DOHH2 (cell line): ENCODE data around the gene LTB.

Experiments used
- H3F3A ChIP-seq: fragments of 200-600 bp; sonication (generic), shearing (Covaris generic); 2 replicates; pipeline ENCODE4 v1.6.0; 2016; ENCODE audit warnings: antibody characterized with exemption, mild to moderate bottlenecking; ENCODE audit not compliant: control insufficient read depth, insufficient read depth
- H3K27ac ChIP-seq: fragments of 200-600 bp; sonication (generic); 2 replicates; pipeline ENCODE4 v1.5.1; 2014; ENCODE audit warnings: low read depth, mild to moderate bottlenecking, low read length, moderate library complexity
- H3K27me3 ChIP-seq: fragments of 200-600 bp; sonication (generic); 2 replicates; pipeline ENCODE4 v1.6.1; 2014; ENCODE audit warnings: mild to moderate bottlenecking, low read length, mixed read lengths; ENCODE audit not compliant: control insufficient read depth
- H3K36me3 ChIP-seq: fragments of 200-600 bp; sonication (generic); 2 replicates; pipeline ENCODE4 v1.6.1; 2014; ENCODE audit warnings: mild to moderate bottlenecking, low read length, moderate library complexity, mixed read lengths; ENCODE audit not compliant: control insufficient read depth
- H3K4me1 ChIP-seq: fragments of 200-600 bp; sonication (generic); 2 replicates; pipeline ENCODE4 v1.6.1; 2014; ENCODE audit warnings: mild to moderate bottlenecking, low read length, mixed read lengths; ENCODE audit not compliant: control insufficient read depth
- H3K4me2 ChIP-seq: fragments of 200-600 bp; sonication (generic); 2 replicates; pipeline ENCODE4 v1.6.0; 2014; ENCODE audit warnings: mild to moderate bottlenecking, low read length, moderate library complexity
- H3K4me3 ChIP-seq: fragments of 200-600 bp; sonication (generic); 2 replicates; pipeline ENCODE4 v1.5.1; 2014; ENCODE audit warnings: mild to moderate bottlenecking, low read length, mixed read lengths
- H3K79me2 ChIP-seq: fragments of 200-600 bp; sonication (generic); 2 replicates; pipeline ENCODE4 v1.6.1; 2014; ENCODE audit warnings: mild to moderate bottlenecking, low read length, mixed read lengths; ENCODE audit not compliant: control insufficient read depth
- H3K9me2 ChIP-seq: fragments of 200-600 bp; sonication (generic); replicated peaks from 2 replicates; pipeline ENCODE4 v1.6.1; 2014; ENCODE audit warnings: mild to moderate bottlenecking, low read length, mixed read lengths; ENCODE audit not compliant: control insufficient read depth
- H3K9me3 ChIP-seq: fragments of 200-600 bp; sonication (generic); 2 replicates; pipeline ENCODE4 v1.6.1; 2014; ENCODE audit warnings: antibody characterized with exemption, low read length, mixed read lengths; ENCODE audit not compliant: control insufficient read depth, insufficient read depth
- H4K20me1 ChIP-seq: fragments of 200-600 bp; sonication (generic); 2 replicates; pipeline ENCODE4 v1.6.0; 2014; ENCODE audit warnings: low read depth, mild to moderate bottlenecking, antibody characterized with exemption, low read length, moderate library complexity; ENCODE audit not compliant: control insufficient read depth, insufficient read depth
- EZH2phosphoT487 ChIP-seq: fragments of 200-600 bp; sonication (generic); IDR thresholded peaks from 2 replicates; pipeline ENCODE4 v1.6.1; 2017; ENCODE audit warnings: borderline replicate concordance, mild to moderate bottlenecking, antibody characterized with exemption, low read length, moderate library complexity, mixed read lengths
- TF ChIP-seq, protein P1 (sequence below): fragments of 200-600 bp; sonication (generic); IDR thresholded peaks from one replicate; pipeline ENCODE4 v1.5.1; 2014; ENCODE audit warnings: antibody characterized with exemption, mild to moderate bottlenecking, low read depth, low read length; ENCODE audit not compliant: poor library complexity, severe bottlenecking

LTB gene

DNA sequence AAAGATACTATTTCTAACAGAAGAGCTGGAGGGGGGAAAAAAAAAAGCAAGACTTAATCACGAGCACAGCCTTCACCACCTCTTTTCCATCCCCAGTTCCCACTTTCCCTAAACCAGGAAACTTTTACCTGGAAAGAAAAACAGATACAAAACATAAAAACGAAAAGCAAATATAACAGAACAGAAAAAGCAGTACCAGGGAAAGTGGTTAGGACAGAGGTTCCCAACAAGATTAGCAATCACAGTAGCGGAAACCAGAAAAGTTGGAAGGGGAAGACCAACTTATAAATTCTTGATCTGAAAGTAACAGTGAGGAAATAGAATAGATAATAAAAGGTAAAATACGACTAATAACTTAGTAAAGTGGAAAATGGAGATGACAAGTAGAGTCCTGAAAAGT lies 41.6 kb downstream of the LTB start:
- peaks cover 81% of the 10 kb centered on the region for H3K79me2 ChIP-seq
- peak overlapping the region; percentile 70 for H3K4me2 ChIP-seq
- H3K9me3 ChIP-seq = no peaks in the 10 kb centered on the region
- peaks cover 47% of the 10 kb centered on the region for H3K4me1 ChIP-seq
- peak overlapping the region; percentile 98 for H3K4me3 ChIP-seq
- H3F3A ChIP-seq = peaks cover 29% of the 10 kb centered on the region
- H3K27ac ChIP-seq = peak overlapping the region; percentile 88; the same call in 1 of the 2 replicates
- no peaks in the 10 kb centered on the region for H3K9me2 ChIP-seq
- peaks cover 38% of the 10 kb centered on the region for H4K20me1 ChIP-seq
- H3K36me3 ChIP-seq = peaks cover 73% of the 10 kb centered on the region
- H3K27me3 ChIP-seq = no peaks in the 10 kb centered on the region
- TF ChIP-seq, protein P1, sequence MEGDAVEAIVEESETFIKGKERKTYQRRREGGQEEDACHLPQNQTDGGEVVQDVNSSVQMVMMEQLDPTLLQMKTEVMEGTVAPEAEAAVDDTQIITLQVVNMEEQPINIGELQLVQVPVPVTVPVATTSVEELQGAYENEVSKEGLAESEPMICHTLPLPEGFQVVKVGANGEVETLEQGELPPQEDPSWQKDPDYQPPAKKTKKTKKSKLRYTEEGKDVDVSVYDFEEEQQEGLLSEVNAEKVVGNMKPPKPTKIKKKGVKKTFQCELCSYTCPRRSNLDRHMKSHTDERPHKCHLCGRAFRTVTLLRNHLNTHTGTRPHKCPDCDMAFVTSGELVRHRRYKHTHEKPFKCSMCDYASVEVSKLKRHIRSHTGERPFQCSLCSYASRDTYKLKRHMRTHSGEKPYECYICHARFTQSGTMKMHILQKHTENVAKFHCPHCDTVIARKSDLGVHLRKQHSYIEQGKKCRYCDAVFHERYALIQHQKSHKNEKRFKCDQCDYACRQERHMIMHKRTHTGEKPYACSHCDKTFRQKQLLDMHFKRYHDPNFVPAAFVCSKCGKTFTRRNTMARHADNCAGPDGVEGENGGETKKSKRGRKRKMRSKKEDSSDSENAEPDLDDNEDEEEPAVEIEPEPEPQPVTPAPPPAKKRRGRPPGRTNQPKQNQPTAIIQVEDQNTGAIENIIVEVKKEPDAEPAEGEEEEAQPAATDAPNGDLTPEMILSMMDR = no peak
- no peak for TF ChIP-seq EZH2phosphoT487

DNA sequence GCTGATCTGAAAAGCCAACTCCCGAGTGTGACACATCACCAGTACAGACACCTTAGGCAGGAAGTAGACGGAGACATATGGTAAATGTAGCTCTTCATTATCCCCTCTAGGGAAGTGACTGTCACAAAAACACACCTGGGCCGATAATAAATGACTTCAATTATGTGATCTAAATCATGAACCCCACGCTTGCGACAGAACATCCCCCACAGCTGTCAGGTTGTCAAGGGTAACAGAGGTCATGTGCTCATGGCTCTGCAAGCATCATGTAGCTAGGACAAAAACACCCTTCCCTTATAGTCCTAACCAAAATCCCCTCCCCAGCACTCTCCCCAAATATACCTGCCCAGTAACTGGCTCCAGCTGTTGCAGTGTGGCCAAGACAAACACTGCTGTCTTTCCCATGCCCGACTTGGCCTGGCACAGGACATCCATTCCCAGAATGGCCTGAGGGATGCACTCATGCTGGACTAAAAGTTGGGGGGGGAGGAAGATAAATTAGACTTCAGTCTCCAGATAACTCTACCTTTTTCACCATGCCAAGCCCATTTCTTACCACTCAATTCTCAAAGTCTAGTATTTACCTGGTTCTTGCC lies 43.3 kb downstream of the LTB start:
- Histone ChIP-seq H3K4me2 (peak overlapping the region; percentile 70), H3K9me3 (no peaks in the 10 kb centered on the region), H3K36me3 (peaks cover 90% of the 10 kb centered on the region), H3K4me3 (peak overlapping the region; percentile 98), H4K20me1 (peaks cover 47% of the 10 kb centered on the region), H3K27me3 (no peaks in the 10 kb centered on the region), H3F3A (peaks cover 24% of the 10 kb centered on the region), H3K79me2 (peaks cover 97% of the 10 kb centered on the region), H3K27ac (no peak overlapping the region), H3K4me1 (peaks cover 39% of the 10 kb centered on the region), H3K9me2 (no peaks in the 10 kb centered on the region)
- TF ChIP-seq EZH2phosphoT487 = no peak
- TF ChIP-seq, protein P1 = no peak

DNA sequence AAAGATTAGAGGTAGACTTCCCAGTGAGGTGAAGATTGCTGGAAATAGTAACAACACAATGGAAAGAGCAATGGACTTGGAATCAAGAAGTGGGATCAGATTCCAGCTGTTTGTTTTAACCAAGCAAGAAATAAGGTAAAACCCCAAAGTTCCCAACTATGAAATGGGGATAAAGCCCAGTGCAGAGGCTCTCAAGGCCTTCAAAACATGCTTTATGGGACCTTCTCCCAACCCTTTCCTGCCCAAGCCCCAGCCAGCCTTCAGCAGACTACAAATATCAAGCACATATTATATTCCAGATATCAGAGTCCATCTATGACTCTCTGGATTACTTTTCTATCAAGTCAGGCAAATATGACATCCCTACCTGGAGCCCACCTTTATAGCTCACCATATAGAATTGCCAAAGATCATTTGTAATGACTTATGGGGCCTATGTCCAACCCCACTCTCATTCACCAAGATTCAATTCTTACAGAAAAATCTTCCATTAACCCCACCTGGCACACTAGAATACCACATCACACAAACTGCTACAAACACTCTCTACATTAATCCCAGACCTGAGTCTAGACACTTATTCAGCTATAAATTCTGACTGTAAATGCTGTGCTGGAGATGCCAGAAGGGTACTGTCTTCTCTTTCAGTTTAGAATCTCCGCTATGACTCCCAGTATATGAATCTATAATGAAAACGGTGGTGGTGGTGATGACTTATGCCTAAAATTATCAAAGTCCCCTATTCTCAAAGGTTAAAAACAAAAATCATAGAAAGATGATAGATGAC lies 46.5 kb downstream of the LTB start:
- Histone ChIP-seq H3K79me2 (peaks cover 73% of the 10 kb centered on the region), H3K9me2 (no peaks in the 10 kb centered on the region), H3K4me1 (peaks cover 28% of the 10 kb centered on the region), H3K27me3 (no peaks in the 10 kb centered on the region), H3K36me3 (peaks cover 98% of the 10 kb centered on the region), H3K27ac (no peak overlapping the region), H4K20me1 (peaks cover 56% of the 10 kb centered on the region), H3K4me3 (no peak overlapping the region), H3K4me2 (no peak overlapping the region), H3K9me3 (no peaks in the 10 kb centered on the region), H3F3A (peaks cover 41% of the 10 kb centered on the region)
- TF ChIP-seq, protein P1 = no peak
- no peak for TF ChIP-seq EZH2phosphoT487
